SW480 (cell line): ENCODE data around the gene TLN1.

ENCODE experiments used
- DNase-seq: peaks from one replicate; pipeline ENCODE4 v3.0.0-alpha.2; 2016; ENCODE audit warnings: low spot score

Gene TLN1

GRCh38 chr9:35755071-35755470 is 23.1 kb upstream of the TLN1 start:
- DNase-seq, result no peak

GRCh38 chr9:35754264-35754663 is 22.3 kb upstream of the TLN1 start, which contains the start of gene MSMP:
Gene MSMP (minus strand): TSS chr9:35754276. CDS start chr9:35754129, 147 bp downstream.
- no peak for DNase-seq

- no peak for DNase-seq
These were observed 21.5 kb upstream of the TLN1 start for GRCh38 chr9:35753466-35753865.

- DNase-seq, result no peak
These were observed 18.2 kb upstream of the TLN1 start for GRCh38 chr9:35750256-35750531.

- peak; percentile 39 for DNase-seq
These were observed 17.7 kb upstream of the TLN1 start for GRCh38 chr9:35749515-35750255.

- peak; percentile 82 for DNase-seq
These were observed 17.0 kb upstream of the TLN1 start, which contains the start of the genes GBA2 and RGP1 for GRCh38 chr9:35748858-35749514. Gene GBA2 (minus strand): TSS chr9:35749228. CDS start chr9:35748704, 524 bp downstream. Gene RGP1 (plus strand): TSS chr9:35749287. CDS start chr9:35749756, 469 bp downstream.

GRCh38 chr9:35748242-35748857 is 16.4 kb upstream of the TLN1 start:
- no peak for DNase-seq

GRCh38 chr9:35746583-35746982 is 14.6 kb upstream of the TLN1 start:
- no peak for DNase-seq

GRCh38 chr9:35745569-35745968 is 13.6 kb upstream of the TLN1 start:
- no peak for DNase-seq

GRCh38 chr9:35743880-35744518 is 12.0 kb upstream of the TLN1 start:
- no peak for DNase-seq

GRCh38 chr9:35743452-35743851 is 11.5 kb upstream of the TLN1 start:
- DNase-seq, result no peak

- DNase-seq, result no peak
These were observed 9.7 kb upstream of the TLN1 start for GRCh38 chr9:35741740-35742139.

- no peak for DNase-seq
These were observed 8.2 kb upstream of the TLN1 start for GRCh38 chr9:35740243-35740642.

- DNase-seq, result no peak
These were observed 6.9 kb upstream of the TLN1 start for GRCh38 chr9:35738924-35739323.

GRCh38 chr9:35738186-35738585 is 6.2 kb upstream of the TLN1 start:
- no peak for DNase-seq

GRCh38 chr9:35737143-35737542 is 5.1 kb upstream of the TLN1 start:
- no peak for DNase-seq

- DNase-seq, result peak; percentile 61
These were observed 4.2 kb upstream of the TLN1 start for GRCh38 chr9:35736201-35736633.

- no peak for DNase-seq
These were observed 2.1 kb upstream of the TLN1 start for GRCh38 chr9:35734096-35734495.

GRCh38 chr9:35732800-35733541 is 976 bp upstream of the TLN1 start:
- peak; percentile 84 for DNase-seq

- no peak for DNase-seq
These were observed 395 bp downstream of the TLN1 start for GRCh38 chr9:35731415-35732184.

GRCh38 chr9:35730486-35730854 is 1.5 kb downstream of the TLN1 start:
- no peak for DNase-seq
